ENCODE results near the gene PPP1R2B.

GRCh38 chr5:156896546-156896945 lies 46.5 kb downstream of the PPP1R2B start:
- TF ChIP-seq SUZ12 (IDR thresholded peaks at IDR 0.05) (no peak), PKNOX1 (IDR thresholded peaks at IDR 0.05) (no peak)
